Common myeloid progenitor, CD34-positive (primary cell): ENCODE data around the gene TMED9.
"Not testable (repeated sequence)": the region's sequence is repeated elsewhere in the genome, so short reads cannot be mapped to it uniquely, and the experiment has no call there.

Experiments used
- CTCF ChIA-PET: fragments of 350-600 bp; sonication (Branson Sonifier 250); formaldehyde crosslinking; loops from one replicate; lab custom pipeline; 2021; ENCODE audit warnings: antibody characterized with exemption; lab: Charles Lee
- POLR2A ChIA-PET: fragments of 350-600 bp; sonication (Branson Sonifier 250); formaldehyde crosslinking; loops from one replicate; lab custom pipeline; 2021; ENCODE audit warnings: antibody characterized with exemption; lab: Charles Lee
- DNase-seq, 3 donors: peaks; one replicate each; pipeline versions ENCODE4 v3.0.0 to v3.0.0-alpha.2; 2013
- H3K27ac ChIP-seq, 2 experiments: 1 replicate in 1 of 2; 2 replicates in 1 of 2; pipeline ENCODE4 v1.7.0; 2013; ENCODE audit warnings: inconsistent platforms in 2 of 2, low read length in 2 of 2, mild to moderate bottlenecking in 2 of 2, low read depth in 1 of 2, moderate library complexity in 1 of 2; ENCODE audit not compliant: severe bottlenecking in 2 of 2, insufficient read depth in 1 of 2, poor library complexity in 1 of 2
- H3K27me3 ChIP-seq, 5 experiments: replicated peaks in 2 of 5; 1 replicate in 3 of 5; 2 replicates in 2 of 5; pipeline versions ENCODE4 v1.6.1 to v1.7.0; 2013; ENCODE audit warnings: low read length in 4 of 5, mild to moderate bottlenecking in 2 of 5, moderate library complexity in 2 of 5, inconsistent platforms in 1 of 5; ENCODE audit not compliant: insufficient read depth in 5 of 5, control insufficient read depth in 4 of 5
- H3K36me3 ChIP-seq, 4 experiments: 1 replicate in 2 of 4; 2 replicates in 2 of 4; pipeline versions ENCODE4 v1.6.1 to v1.7.0; 2013; ENCODE audit warnings: low read length in 3 of 4, control low read depth in 1 of 4, mild to moderate bottlenecking in 1 of 4; ENCODE audit not compliant: control insufficient read depth in 4 of 4, insufficient read depth in 4 of 4
- H3K4me1 ChIP-seq, 4 experiments: 1 replicate in 3 of 4; 2 replicates in 1 of 4; pipeline versions ENCODE4 v1.6.1 to v1.7.1; 2013; ENCODE audit warnings: low read length in 3 of 4, mild to moderate bottlenecking in 3 of 4, control low read depth in 1 of 4, inconsistent platforms in 1 of 4, moderate library complexity in 1 of 4; ENCODE audit not compliant: control insufficient read depth in 4 of 4, insufficient read depth in 4 of 4; ENCODE audit errors: control extremely low read depth in 1 of 4
- H3K4me3 ChIP-seq, 7 experiments: 1 replicate in 4 of 7; 2 replicates in 3 of 7; pipeline versions ENCODE4 v1.5.1 to v1.7.0; 2013; ENCODE audit warnings: mild to moderate bottlenecking in 7 of 7, low read length in 6 of 7, moderate library complexity in 6 of 7, inconsistent platforms in 2 of 7, low read depth in 2 of 7, control low read depth in 1 of 7; ENCODE audit not compliant: insufficient read depth in 4 of 7, control insufficient read depth in 1 of 7; ENCODE audit errors: extremely low read depth in 1 of 7
- H3K9me3 ChIP-seq, 5 experiments: 1 replicate in 4 of 5; 2 replicates in 1 of 5; pipeline versions ENCODE4 v1.6.1 to v1.7.1; 2013; ENCODE audit warnings: low read length in 4 of 5, mild to moderate bottlenecking in 2 of 5, inconsistent platforms in 1 of 5, low read depth in 1 of 5, moderate library complexity in 1 of 5; ENCODE audit not compliant: control insufficient read depth in 4 of 5, insufficient read depth in 2 of 5; ENCODE audit errors: control extremely low read depth in 1 of 5
- WGBS: methylation state at CpG from one replicate; pipeline ENCODE4 v1.1.5; 2013; ENCODE audit not compliant: insufficient coverage; 5-methylcytosine and 5-hydroxymethylcytosine counted together

Gene TMED9

GRCh38 chr5:177612215-177612673 is 20.2 kb downstream of the TMED9 start:
- Histone ChIP-seq H3K4me1 (no peaks in the 10 kb centered on the region), H3K9me3 (no peaks in the 10 kb centered on the region), H3K27me3 (no peaks in the 10 kb centered on the region), H3K27ac (no peak overlapping the region), H3K4me3 (no peak overlapping the region), H3K36me3 (peaks cover 2 to 35% (median 18%) of the 10 kb centered on the region in 4 experiments)
- DNase-seq: no peak
- WGBS: 95% methylated on average over 6 of the region's 6 CpGs
- ChIA-PET CTCF (interaction anchor here (1.2 kb wide), 1 partner anchor 464 kb away, joined by 3 read pairs; no protein-coding TSS in a partner anchor), POLR2A (no interaction called here)

GRCh38 chr5:177620560-177620959 is 28.6 kb downstream of the TMED9 start:
- Histone ChIP-seq H3K4me3 (no peak overlapping the region), H3K27me3 (no peaks in the 10 kb centered on the region), H3K9me3 (peaks cover 0 to 3% (median 2%) of the 10 kb centered on the region in 5 experiments), H3K27ac (no peak overlapping the region), H3K4me1 (no peaks in the 10 kb centered on the region), H3K36me3 (peaks cover 15 to 51% (median 23%) of the 10 kb centered on the region in 4 experiments)
- DNase-seq: no peak
- 100% methylated on average over 2 of the region's 2 CpGs for WGBS
- CTCF ChIA-PET: no interaction called here
- POLR2A ChIA-PET: no interaction called here

- 98% methylated on average over 7 of the region's 10 CpGs for WGBS
- H3K27ac ChIP-seq, H3K9me3 ChIP-seq, POLR2A ChIA-PET, H3K4me1 ChIP-seq, H3K27me3 ChIP-seq, H3K4me3 ChIP-seq, CTCF ChIA-PET, DNase-seq: not testable (repeated sequence)
- peaks cover 8 to 31% (median 10%) of the 10 kb centered on the region in 4 experiments for H3K36me3 ChIP-seq
These were observed 32.2 kb downstream of the TMED9 start for GRCh38 chr5:177624172-177624571.

GRCh38 chr5:177630186-177630585 is 38.2 kb downstream of the TMED9 start:
- H3K36me3 ChIP-seq, H3K27me3 ChIP-seq, H3K27ac ChIP-seq, POLR2A ChIA-PET, H3K4me3 ChIP-seq, H3K4me1 ChIP-seq, H3K9me3 ChIP-seq, DNase-seq: not testable (repeated sequence)
- CTCF ChIA-PET: interaction anchor here (0.6 kb wide), 1 partner anchor 347 kb away, joined by 3 read pairs; no protein-coding TSS in a partner anchor

GRCh38 chr5:177634912-177635311 is 42.9 kb downstream of the TMED9 start:
- H3K27ac ChIP-seq, H3K36me3 ChIP-seq, H3K4me3 ChIP-seq, CTCF ChIA-PET, POLR2A ChIA-PET, H3K4me1 ChIP-seq, DNase-seq, H3K27me3 ChIP-seq: not testable (repeated sequence)
- no CpG with 5 or more reads among the region's 3 CpGs for WGBS
- H3K9me3 ChIP-seq: peaks cover 0 to 10% (median 0%) of the 10 kb centered on the region in 5 experiments

GRCh38 chr5:177645462-177645861 is 53.5 kb downstream of the TMED9 start:
- no CpG with 5 or more reads among the region's 1 CpG for WGBS
- H3K27me3 ChIP-seq, H3K27ac ChIP-seq, H3K36me3 ChIP-seq, CTCF ChIA-PET, POLR2A ChIA-PET, DNase-seq, H3K4me1 ChIP-seq, H3K9me3 ChIP-seq, H3K4me3 ChIP-seq: not testable (repeated sequence)
